ENCODE measurements around the gene UBR3. TPM values are rescaled to one million over a fixed set of nuclear protein-coding genes. Genes with fewer than 3 reads are reported as not detected.
A peak's percentile ranks its signal among the peaks of the same experiment; 100 is the strongest.

UBR3 gene
- total and polyA plus RNA-seq, 2 of the 4 experiments (the other 2 are of a cell fraction): 10.0 to 33.9 TPM

- Histone ChIP-seq H4K20me1 (ENCODE audit: insufficient read depth, low read length) (no peaks in the 10 kb centered on the region), H2BK15ac (ENCODE audit: low read depth, low read length) (0 out of 3 replicates have a peak overlapping the region, but pooled peaks have one; percentile 23), H3K9ac (ENCODE audit: low read depth, low read length) (peak overlapping the region; percentile 72), H2BK5ac (ENCODE audit: low read depth, low read length, poor library complexity, severe bottlenecking) (peak overlapping the region; percentile 81), H3K9me3 (ENCODE audit: control insufficient read depth, insufficient read depth, low read length) (no peaks in the 10 kb centered on the region), H2BK120ac (ENCODE audit: low read depth, low read length) (peak overlapping the region; percentile 54), H3K79me1 (ENCODE audit: low read depth in 1 of 2, low read length in 2 of 2) (peaks cover 2 to 16% of the 10 kb centered on the region in 2 experiments; a peak in 2 of 4 replicates), H4K8ac (ENCODE audit: low read depth in 2 of 2, low read length in 2 of 2) (peak overlapping the region; percentile 96 to 99), H3K23ac (ENCODE audit: low read depth, low read length) (no peak overlapping the region), H3K9me1 (ENCODE audit: insufficient read depth, low read length) (no peaks in the 10 kb centered on the region), H4K5ac (ENCODE audit: low read depth, low read length) (peak overlapping the region; percentile 86), H3K27ac (ENCODE audit: insufficient read depth, low read length) (peak overlapping the region; percentile 52), H3K4me1 (ENCODE audit: control insufficient read depth, insufficient read depth, low read length) (0 out of 2 replicates have a peak, but pooled peaks cover 1% of the 10 kb centered on the region), H2AK5ac (ENCODE audit: low read depth, low read length) (no peak overlapping the region), H4K91ac (ENCODE audit: insufficient read depth, low read depth, low read length) (no peak overlapping the region), H3K4me2 (ENCODE audit: low read depth, low read length) (peak overlapping the region; percentile 87), H3K4me3 (ENCODE audit: insufficient read depth, low read depth, low read length) (peak overlapping the region; percentile 87), H3K56ac (ENCODE audit: extremely low read depth, insufficient read depth, low read length) (peak overlapping the region; percentile 82; the same call in 1 of the 2 replicates), H2BK20ac (ENCODE audit: low read depth, low read length) (no peak overlapping the region), H2AK9ac (replicated peaks; ENCODE audit: low read depth, low read length, poor library complexity) (no peak overlapping the region), H2AFZ (replicated peaks; ENCODE audit: low read length, poor library complexity) (peak overlapping the region; percentile 93), H3K36me3 (ENCODE audit: control insufficient read depth, insufficient read depth, low read length) (peaks cover 4% of the 10 kb centered on the region), H3K4ac (ENCODE audit: low read depth, low read length) (peak overlapping the region; percentile 73; the same call in 1 of the 2 replicates), H3K18ac (ENCODE audit: low read depth, low read length) (0 out of 2 replicates have a peak overlapping the region, but pooled peaks have one; percentile 34), H3K14ac (replicated peaks; ENCODE audit: low read depth, low read length) (peak overlapping the region; percentile 85; the same call in 1 of the 2 replicates), H3K27me3 (ENCODE audit: control insufficient read depth, insufficient read depth, low read length) (no peaks in the 10 kb centered on the region)
- BruUV-seq (replicated peaks): no TSS peak
- in situ Hi-C loops (cut with MboI; ENCODE audit: low sequenced_read_pairs): no loop called here
- intact Hi-C loops (cut with micrococcal nuclease): loop anchor here (2.0 to 10.0 kb wide), 2 partner anchors 224 to 320 kb away; partner anchors contain the start of genes BBS5 and FASTKD1
- no peak for ATAC-seq (ENCODE audit: low read depth)
- POLR2A ChIA-PET (ENCODE audit: unreplicated experiment): no interaction called here
- no CpG with 5 or more reads among the region's 4 CpGs for WGBS, 2 experiments (ENCODE audit: extremely low coverage in 2 of 2, insufficient read length in 1 of 2)
- CTCF ChIA-PET: no interaction called here
- dilution Hi-C loops (cut with HindIII; ENCODE audit: low sequenced_read_pairs, unreplicated experiment): no loop called here
- no peak for DNase-seq
- TF ChIP-seq CHD1 (IDR thresholded peaks at IDR 0.05; ENCODE audit: low read depth, low read length) (no peak), MAZ (IDR thresholded peaks at IDR 0.05; ENCODE audit: borderline replicate concordance, low read depth, low read length) (no peak), MXI1 (IDR thresholded peaks at IDR 0.05; ENCODE audit: borderline replicate concordance, low read depth, low read length) (no peak), MAFK (IDR thresholded peaks at IDR 0.05; ENCODE audit: low read depth, low read length) (no peak), RFX5 (IDR thresholded peaks at IDR 0.05; ENCODE audit: low read depth, low read length) (no peak), NFE2L2 (IDR thresholded peaks at IDR 0.05; ENCODE audit: low read depth, low read length) (no peak), SMC3 (IDR thresholded peaks at IDR 0.05; ENCODE audit: low read depth, low read length) (no peak), POLR2A (IDR thresholded peaks at IDR 0.05; ENCODE audit: low read depth, low read length) (no peak), RAD21 (IDR thresholded peaks at IDR 0.05; ENCODE audit: low read length) (no peak), CTCF (conservative IDR thresholded peaks at IDR 0.05; ENCODE audit: low read depth, low read length) (no peak), BHLHE40 (IDR thresholded peaks at IDR 0.05; ENCODE audit: low read depth, low read length) (no peak), ELK1 (IDR thresholded peaks at IDR 0.05; ENCODE audit: borderline replicate concordance, low read depth, low read length) (no peak), FOS (IDR thresholded peaks at IDR 0.05; ENCODE audit: low read depth, low read length) (no peak), RCOR1 (IDR thresholded peaks at IDR 0.05; ENCODE audit: insufficient replicate concordance, low read length) (no peak), CEBPB (IDR thresholded peaks at IDR 0.05; ENCODE audit: low read depth, low read length) (no peak)
- TF ChIP-seq, protein P1, sequence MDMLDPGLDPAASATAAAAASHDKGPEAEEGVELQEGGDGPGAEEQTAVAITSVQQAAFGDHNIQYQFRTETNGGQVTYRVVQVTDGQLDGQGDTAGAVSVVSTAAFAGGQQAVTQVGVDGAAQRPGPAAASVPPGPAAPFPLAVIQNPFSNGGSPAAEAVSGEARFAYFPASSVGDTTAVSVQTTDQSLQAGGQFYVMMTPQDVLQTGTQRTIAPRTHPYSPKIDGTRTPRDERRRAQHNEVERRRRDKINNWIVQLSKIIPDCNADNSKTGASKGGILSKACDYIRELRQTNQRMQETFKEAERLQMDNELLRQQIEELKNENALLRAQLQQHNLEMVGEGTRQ (IDR thresholded peaks at IDR 0.05; ENCODE audit: low read depth, low read length): no peak
Measured at GRCh38 chr2:169798397-169798717, 28.9 kb upstream of the UBR3 start.
